Activated CD4-positive, CD25-positive, alpha-beta regulatory T cell (primary cell): ENCODE data around the gene GREB1.

Experiments
- DNase-seq, 4 experiments: peaks; one replicate each; lab custom pipeline; 2025; lab: John Stamatoyannopoulos, UW

Gene GREB1

DNA sequence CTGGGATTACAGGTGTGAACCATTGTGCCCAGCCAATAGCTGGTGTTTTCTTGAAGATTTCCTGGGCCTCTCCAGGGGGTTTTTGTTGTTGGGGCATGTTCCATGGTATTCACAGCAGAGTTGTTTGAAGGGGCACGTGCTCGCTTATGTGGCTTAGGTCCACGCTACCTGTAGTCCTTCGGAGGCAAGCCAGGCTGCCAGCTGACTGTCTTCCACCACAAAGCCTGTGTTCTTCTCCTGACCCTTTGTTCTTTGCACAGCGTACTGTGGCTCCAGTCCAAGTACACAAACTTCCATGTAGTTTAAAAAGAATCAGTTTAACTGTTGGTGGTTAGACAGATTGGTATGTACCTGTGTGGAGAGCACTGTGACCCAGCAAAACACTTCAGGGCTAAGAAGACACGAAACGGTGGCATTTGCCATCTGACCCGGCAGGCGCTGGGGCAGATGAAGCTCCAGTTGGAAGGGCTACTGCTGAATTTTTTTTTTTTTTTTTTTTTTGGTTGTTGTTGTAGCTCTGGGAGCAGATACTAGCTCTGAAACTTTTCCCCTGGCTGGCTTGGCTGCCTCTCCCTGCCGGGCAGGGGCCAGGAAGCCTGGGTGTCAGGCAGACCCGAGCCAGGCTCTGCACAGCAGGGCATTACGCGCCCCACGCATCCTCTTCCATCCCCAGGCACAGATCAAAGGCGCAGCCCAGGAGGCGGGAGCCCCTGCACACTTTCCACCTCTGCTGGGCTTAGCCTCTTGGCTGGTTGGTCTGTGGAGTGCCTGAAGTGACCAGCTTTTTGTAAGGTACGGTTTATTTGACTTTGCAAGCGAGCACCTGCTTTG lies 5.7 kb downstream of the GREB1 start:
- no peak for DNase-seq

DNA sequence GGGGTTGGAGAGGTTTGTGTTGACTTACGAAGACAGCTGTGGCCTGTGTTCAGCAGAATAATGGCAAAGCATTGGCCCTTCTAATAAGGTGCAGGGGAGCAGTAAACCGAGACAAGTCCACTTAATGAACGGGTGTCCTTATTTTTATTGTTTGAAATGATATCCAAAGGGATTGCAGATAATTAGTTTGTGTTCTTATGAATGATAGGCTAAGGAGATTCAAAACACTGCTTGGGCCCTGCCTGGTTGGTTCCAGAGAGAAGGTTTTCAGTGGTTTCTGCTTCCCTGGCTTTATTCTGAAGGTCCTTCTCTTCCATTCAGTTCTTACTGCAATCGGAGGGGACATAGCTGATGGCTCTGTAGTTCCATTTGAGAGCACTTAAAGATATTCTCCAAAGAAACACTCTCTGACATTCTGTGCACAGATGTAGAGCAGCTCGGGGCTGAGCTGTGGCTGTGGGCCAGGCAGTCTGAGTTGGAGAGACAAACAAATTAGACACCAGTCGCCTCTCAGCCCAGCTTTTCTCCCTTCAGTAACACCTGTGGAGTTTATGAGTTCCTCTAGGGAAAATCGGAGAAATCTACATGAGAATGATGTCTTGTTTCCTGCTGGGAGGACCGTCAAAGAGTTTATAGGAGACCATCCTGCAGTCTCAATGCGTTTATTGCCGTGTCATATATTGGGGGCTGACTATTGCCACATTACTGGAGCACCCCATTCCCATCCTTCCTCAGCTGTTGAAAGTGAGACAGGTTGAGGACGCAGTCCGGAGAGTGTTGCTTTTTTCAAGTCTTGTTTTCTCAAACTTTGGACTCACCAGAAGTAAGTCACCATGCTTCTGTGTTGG lies 6.5 kb downstream of the GREB1 start:
- no peak for DNase-seq

DNA sequence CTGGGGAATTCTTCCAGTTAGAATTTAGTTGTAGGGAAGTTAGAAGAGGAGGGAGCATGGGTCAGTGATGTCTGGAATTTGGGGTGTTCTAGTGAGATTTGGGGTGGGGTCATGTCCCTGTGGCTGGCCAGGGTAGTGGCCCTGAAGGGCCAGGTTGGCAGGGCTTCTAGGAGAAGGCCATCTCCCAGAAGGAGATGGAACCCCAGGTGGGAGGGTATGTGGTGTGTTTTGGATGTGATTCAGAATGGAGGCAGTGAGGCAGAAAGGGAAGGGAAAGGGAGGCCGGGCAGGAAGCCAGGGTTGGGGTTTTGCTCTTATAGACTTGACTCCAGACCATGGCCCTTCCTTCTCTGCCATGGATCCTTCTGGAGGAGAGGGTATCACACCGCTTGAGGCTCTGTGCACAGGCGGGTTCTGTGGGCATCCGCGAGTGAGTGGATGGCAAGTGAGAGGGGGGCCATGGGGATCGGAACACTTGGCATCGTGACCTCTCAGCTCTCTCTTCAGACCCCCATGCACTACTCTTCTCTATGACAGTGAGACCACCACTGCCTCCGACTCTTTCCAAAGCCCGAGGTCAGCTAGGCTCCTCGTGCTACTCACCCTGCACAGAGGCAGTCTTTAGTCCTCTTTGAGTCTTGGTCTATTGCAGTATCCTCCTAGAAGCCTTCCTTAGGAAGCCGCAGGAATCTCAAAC lies 7.3 kb downstream of the GREB1 start:
- DNase-seq = no peak

DNA sequence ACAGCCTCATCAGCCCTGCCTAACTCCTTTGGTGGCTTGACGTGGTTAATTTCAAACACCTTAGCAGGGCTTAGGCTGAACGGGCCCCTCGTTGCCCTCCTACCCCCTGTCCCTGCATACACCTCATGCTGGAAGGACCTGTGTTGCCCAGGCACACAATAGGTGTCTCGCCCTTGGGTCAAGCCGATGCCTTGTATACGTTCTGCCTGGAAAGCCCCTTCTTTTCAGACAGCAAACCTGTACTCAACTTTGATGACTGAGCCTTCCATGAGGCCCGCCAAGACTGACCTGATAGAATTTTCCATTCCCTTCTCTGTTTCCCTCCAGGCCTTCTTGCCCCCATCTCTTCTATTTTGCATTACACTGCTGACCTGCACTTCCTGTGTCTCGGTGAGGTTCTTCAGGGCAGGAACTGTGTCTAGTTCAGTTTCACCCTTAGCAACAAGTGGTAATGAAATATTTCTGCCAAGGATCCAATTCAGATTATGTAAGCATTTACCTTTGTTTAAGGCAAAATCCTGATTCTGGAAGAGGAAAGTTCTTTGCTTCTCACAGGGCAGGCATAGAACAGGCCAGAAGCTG lies 7.9 kb downstream of the GREB1 start:
- no peak for DNase-seq

DNA sequence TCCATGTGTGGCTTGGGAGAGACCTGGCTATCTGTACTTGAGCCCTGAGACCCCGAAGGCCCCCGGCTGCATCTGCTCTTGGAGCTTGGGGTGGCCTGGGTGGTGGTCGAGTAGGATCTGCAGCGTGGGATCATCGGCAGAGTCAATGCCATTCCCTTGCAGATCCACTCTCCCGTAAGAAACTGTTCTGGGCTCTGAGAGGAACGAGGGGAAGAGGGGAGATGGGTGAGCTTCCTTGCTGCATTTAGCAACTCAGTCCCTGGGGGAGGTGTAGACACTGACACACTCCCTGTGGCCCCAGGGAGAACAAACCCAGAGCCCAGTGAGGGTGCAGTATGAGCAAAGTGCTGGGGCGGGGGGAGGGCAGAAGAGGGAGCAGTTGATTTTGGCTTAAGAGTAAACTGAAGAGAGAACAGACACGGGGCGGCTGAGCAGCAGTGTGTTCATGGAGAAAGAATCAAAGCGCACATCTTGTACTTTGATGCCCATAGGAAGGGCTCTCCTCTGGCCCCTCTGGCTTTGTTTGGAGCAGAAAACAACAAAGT lies 8.5 kb downstream of the GREB1 start:
- no peak for DNase-seq

DNA sequence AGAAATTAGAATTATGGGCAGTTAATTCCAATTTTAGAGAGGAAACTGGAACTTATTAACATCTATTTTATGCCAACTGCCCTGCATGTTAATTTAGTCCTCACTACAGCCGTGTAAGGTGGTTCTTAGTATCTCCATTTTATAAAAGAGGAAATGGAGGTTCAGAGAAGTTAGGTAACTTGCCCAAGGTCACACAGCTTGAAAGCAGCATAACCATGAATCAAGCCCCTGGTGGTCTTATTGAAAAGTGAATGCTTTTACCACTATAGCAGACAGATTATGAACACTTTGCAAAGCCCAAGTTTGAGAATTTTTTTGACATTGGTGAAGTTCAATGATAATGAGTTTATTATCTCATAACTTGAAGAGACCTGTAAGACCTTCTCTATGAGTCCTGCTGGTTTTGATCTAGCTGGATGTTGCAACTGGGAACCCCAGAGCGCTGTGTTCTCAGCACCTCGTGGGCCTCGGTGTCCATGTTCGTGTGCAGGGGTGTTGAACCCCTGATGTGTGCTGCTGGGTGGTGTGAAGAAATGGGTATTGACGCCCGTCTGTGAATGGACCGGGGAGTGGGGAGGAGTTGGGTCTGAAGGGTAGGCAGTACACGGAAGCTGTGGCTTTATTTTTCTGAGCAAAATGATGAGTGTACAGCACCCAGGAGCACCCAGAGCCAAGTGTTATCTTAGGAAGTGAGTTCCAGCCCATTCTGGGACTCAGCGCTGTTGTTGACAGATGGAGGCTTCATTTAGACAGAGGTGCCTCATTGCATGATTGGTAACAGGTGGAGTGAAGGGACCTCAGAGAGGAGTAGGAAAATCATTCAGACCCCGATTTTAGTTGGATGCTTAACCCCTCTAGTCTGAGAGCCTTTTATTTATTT lies 9.7 kb downstream of the GREB1 start:
- no peak for DNase-seq

DNA sequence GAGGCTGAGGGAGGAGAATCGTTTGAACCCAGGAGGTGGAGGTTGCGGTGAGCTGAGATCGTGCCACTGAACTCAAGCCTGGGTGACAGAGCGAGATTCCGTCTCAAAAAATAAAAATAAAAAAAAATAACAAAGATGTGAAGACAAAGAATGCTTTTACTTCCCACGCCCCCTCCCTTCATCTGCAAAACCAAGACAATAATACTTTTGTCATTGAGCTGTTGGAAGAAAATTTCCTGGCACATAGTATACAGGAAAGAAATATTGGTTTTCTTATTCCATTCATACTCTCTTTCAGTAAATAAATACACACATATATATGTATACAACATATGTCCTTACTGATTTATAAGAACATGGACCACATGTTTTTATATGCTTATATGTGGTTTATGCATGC lies 12.2 kb downstream of the GREB1 start:
- DNase-seq = no peak

DNA sequence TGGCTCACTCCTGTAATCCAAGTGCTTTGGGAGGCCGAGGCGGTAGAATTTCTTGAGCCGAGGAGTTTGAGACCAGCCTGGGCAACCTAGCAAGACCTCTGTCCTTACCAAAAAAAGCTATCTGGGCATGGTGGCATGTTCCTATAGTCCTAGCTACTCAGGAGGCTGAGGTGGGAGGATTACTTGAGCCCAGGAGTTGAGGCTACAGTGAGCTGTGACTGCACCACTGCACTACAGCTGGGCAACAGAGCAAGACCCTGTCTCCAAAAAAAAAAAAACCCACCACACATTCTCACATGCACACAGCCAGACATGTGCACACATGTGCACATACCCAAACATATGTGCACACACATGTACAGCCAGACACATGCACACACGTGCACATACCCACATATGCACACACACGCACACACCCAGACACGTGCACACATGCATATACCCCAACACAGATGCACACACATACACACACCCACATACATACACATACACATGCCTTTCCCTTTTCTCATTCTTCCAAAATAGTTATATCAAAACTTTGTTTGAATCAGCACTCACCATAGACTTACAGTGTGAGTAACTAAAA lies 14.2 kb downstream of the GREB1 start:
- no peak for DNase-seq

DNA sequence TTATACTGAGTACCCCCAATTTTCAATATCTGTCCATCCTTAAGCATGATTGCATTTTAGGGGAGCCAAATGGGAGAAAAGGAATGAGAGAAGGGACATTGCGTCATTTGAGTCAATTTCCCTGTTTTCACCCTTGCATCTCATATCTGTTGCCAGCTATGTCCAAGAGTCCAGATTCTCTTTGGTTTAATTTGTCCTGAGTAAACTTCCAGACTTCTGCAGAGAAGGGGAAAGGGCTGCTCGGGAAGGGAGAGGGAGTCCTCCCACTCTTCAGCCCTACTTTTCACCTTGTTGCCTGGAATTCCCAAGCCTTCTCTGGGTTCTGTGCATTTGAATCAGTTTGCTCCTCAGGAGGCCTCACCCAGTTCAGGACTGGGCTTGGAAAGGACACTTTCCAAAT lies 16.5 kb downstream of the GREB1 start:
- no peak for DNase-seq

DNA sequence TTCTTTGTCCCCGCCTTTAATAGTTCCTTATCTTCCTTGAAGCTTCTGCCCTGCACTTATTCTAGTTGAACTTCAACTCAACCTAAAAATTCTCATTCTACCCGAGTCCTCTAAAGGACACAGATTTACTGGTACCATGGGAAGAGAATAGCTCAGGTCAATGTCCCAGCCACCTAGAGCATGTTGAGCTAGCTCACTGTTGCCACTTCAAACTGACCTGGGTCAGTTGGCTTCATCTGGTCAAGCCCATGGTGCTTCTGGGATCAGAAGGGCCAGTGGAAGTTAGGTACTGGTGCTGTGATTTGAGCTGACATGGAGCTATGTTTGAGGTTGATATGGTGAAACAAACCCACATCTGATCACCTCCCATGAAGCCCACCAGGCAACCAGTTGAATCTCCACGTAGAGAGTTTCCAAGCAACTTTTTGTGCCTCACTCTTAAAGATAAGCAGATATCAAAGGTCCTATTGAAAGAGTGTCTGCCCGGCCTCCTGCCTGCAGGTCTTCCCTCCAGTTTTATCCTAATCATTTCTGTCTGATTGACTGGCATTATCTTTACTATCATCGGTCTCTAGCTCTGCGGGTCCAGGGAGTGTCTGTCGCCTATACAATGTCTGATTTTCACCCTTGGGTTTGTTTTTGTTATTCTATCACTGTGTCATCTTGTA lies 17.2 kb downstream of the GREB1 start:
- DNase-seq = no peak

DNA sequence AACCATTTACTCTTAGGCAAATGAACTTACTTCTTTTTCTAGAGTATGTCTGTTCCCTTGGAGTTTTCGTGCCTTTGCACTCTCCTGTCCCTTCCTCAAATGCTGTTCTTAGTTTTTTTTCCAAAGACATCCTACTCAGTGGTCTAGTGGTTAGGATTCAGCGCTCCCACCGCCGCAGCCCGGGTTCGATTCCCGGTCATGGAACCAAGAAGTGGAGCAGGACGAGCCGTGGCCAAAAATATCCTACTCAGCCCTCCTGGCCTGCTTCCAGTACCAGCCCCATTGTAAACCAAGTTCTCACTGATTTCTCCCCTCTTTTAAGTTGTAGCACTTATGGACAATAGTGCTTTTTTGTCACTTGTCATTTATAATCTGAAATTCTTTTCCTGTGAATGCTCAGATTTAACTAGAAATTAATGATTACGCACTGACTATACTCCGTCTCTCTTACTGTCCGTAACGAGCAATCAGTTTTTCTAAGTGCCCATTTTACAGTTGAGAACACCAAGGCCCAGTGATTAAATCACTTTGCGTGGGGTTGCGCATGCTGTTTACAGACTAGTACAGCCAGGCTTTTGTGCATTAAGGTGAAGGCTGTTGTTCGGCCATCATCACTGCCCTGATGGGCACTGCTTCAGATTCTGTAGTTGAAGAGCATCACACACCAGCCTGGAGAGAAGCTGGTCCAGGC lies 17.9 kb downstream of the GREB1 start:
- no peak for DNase-seq

DNA sequence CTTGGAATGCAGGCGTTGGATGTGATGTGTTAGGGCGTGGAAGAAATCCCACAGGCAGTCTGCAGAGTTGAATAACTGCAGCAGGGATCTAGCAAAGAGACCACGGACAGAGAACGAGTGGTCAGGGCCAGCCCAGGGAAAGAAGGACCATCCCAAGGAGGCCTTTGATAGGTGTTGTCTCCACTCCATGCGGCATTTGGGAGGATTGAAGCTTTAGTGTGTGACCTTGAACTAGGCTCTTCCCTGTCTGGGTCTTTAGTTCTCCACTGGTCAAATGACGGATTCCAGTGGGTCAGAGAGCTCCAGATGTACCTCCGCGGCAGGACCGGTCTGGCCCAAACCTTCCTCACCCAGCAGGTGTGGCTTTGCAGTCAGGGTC lies 18.4 kb downstream of the GREB1 start:
- no peak for DNase-seq

DNA sequence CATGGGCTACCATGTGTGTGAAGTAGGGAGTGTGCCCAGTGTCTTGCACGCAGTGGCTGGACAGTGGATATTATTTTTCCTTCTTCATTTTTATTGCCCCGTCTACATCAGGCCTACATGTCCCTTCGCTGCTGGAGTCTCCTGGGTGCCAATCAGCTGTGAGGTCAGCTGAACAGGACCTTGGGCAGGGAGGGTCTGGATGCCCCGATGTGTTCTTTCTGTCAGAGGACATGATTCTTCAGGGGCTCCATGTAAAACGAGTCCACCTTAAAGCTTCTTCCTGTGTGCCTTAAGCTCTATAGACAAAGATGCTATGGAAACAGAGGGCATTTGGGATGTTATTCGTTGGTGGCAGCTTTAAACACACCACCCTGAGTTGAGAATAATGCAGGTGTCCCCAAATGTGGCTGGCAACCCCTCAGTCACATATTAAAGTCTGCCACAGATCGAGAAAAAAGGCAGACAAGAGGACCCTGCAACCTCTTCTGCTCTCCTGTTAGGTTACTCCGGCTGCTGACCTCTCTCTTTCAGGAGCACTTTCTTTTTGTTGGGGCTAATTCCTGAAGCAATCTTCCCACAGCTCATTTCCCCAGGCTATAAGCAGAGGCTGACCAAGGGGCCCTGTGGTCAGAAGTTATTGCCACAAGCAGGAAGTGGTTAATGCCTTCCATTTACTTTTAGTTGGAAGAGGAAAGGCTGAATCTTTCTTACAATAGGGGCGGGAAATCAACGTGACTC lies 20.0 kb downstream of the GREB1 start:
- DNase-seq = no peak

DNA sequence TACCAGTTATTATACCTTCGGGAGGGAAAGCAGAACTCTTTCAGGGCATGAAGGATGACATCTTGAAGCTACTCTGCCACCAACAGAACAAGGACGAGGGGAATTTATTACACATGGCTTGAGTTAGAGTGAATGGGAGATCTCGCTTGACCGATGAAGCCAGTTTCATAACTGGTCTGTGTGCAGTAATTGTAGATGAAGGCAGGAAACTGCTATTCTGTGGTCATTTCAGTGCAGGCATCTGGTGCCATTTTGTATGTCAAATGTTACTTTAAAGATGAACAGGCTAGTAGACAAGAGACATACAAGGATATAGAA lies 20.5 kb downstream of the GREB1 start:
- DNase-seq = no peak

DNA sequence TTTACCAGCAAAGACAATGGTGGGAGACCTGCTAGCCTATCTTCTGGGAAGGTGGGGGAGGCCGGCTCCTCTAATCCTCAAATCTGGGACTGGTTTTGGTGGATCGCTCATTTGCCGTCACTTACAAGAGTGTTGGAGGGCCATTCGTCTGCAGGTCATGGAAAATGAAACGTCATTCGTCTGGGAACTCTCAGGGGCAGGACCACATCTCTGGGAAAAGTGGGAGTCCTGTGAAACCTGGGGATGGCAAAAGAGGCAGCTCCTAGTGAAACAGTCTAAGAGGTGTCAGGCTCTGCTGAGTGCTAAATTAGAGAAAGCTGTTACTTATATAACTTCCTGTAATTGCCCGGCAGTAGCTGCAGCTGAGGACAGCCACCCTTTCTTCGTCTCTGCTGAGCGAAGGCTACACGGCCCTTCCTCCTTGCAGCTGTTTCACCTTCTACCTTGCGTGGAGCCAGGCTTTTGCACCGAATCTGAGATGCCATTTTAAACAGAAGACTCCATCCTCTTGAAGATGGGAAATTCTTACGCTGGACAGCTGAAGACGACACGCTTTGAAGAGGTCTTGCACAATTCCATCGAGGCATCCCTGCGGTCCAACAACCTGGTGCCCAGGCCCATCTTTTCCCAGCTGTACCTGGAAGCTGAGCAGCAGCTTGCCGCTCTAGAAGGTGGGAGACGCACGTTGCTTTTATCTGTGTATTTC lies 22.4 kb downstream of the GREB1 start:
- DNase-seq = no peak

DNA sequence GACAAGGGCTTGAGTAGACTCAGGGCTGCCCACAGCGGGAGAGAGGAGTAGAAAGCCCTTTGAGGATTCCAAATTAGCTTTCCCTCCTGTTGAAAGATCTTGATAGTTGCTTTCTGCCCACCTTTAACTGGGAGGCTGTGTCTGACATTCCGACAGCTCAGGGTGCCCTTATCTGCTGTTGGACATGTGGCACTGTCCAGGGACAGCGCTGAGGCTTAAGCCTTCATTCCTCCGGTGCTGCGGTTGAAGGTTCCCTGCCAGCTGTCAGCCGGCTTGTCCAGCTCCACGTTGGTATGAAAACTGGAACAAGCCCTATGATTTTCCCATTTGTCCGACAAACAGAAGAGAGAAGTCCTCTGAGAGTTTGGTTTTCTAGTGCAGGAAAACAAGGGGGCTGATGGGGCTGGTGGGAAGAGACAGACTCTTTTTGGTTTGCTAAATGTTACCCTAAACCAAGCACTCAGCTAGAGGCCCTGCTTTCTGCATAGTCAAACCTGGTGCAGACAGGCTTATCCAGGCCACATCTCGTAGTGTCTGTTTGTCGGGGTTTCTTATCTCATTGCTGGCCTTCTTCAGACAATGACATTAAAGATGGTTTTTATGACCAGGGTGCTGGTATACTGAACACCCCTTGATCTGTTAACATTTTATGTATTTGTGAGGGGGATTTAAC lies 24.5 kb downstream of the GREB1 start:
- DNase-seq = no peak

DNA sequence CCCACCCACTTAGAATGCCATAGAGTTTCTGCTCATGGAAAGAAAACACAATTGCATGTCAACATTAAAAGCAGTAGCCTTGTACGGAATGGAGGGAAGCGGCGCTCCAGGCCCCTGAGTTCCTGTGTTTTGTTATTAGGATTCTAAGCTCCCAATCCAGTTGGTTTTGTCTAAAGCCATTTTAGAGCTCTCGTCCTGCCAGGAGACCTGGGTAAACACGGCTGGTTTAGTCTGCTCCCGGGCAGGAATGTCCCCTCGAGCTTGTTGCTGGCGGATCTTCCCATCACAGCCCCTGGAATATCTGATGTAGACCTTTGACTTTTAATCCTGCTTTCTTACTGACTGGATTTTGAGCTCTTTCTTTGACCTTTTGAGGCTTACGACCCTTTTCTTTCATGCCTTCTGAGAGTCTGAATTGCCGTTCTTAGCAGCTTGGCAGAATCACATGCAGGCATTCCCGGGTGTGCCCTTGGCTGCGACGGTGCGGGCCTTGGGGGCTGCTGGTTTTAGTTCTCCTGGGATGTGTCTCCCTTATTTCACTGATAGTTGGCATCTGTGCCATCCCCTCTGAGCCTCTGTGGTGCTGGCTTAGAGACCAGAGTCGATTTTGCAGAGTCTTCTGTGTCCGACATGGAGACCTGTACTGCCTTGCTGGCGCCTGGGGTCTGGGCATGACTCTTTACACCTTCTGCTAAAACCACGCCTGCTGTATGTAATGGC lies 25.4 kb downstream of the GREB1 start:
- DNase-seq = no peak
